Activated T-cell treated with anti-CD3 and anti-CD28 coated beads, Interleukin-2, amount 50 U/mL, for 72 hours (primary cell): ENCODE results near the gene RIOK1. TPM values are rescaled to one million over a fixed set of nuclear protein-coding genes. Genes with fewer than 3 reads are reported as not detected.
A peak's percentile ranks its signal among the peaks of the same experiment; 100 is the strongest.

Source experiments
- ATAC-seq, 2 donors: fragments of 150-1000 bp; cut with Tn5 transposase; replicated peaks in 1 of 2; 2 replicates each; pipeline ENCODE4 v1.10.0; 2021; ENCODE audit warnings: moderate library complexity in 2 of 2, mild to moderate bottlenecking in 1 of 2
- DNase-seq, 2 donors: peaks; one replicate each; pipeline ENCODE4 v3.0.0; 2021 to 2022; ENCODE audit warnings: mixed read lengths in 1 of 2
- H3K27ac Mint-ChIP-seq: one replicate; pipeline ENCODE4 v1.8.0; 2022; ENCODE audit warnings: mild to moderate bottlenecking, moderate library complexity, mixed read lengths
- H3K27me3 Mint-ChIP-seq: one replicate; pipeline ENCODE4 v1.8.0; 2022; ENCODE audit warnings: low read depth, mixed read lengths
- H3K36me3 Mint-ChIP-seq, 2 donors: one replicate each; pipeline ENCODE4 v1.8.0; 2022; ENCODE audit warnings: mixed read lengths in 2 of 2, mild to moderate bottlenecking in 1 of 2; ENCODE audit not compliant: insufficient read depth in 2 of 2
- H3K4me1 Mint-ChIP-seq: one replicate; pipeline ENCODE4 v1.8.0; 2022; ENCODE audit warnings: low read depth, mixed read lengths
- H3K4me3 Mint-ChIP-seq, 2 donors: one replicate each; pipeline ENCODE4 v1.8.0; 2022; ENCODE audit warnings: mild to moderate bottlenecking in 2 of 2, mixed read lengths in 2 of 2, moderate library complexity in 2 of 2
- H3K9me3 Mint-ChIP-seq, 2 donors: one replicate each; pipeline ENCODE4 v1.8.0; 2022; ENCODE audit warnings: mixed read lengths in 2 of 2
- total RNA-seq, 2 donors: library from RNA; stranded (reverse); gene quantifications; one replicate each; pipeline ENCODE4 v1.2.3, GENCODE V29; 2022

The RIOK1 gene
- total RNA-seq, 2 donors from 2014 or later, result 41.9 to 43.6 TPM

- Mint-ChIP-seq H3K9me3 (no peaks in the 10 kb centered on the region), H3K4me1 (no peaks in the 10 kb centered on the region), H3K27ac (peak overlapping the region; percentile 7), H3K27me3 (no peaks in the 10 kb centered on the region), H3K36me3 (peaks cover 9 to 22% of the 10 kb centered on the region in 2 donors), H3K4me3 (no peak overlapping the region)
- no peak for DNase-seq
- no peak for ATAC-seq
These were observed 28.1 kb downstream of the RIOK1 start for GRCh38 chr6:7417684-7418083.

- DNase-seq (no peak), ATAC-seq (no peak)
- H3K9me3 Mint-ChIP-seq, result no peaks in the 10 kb centered on the region
- H3K27ac Mint-ChIP-seq, result peak overlapping the region; percentile 7
- no peak overlapping the region for H3K4me3 Mint-ChIP-seq
- peaks cover 9 to 22% of the 10 kb centered on the region in 2 donors for H3K36me3 Mint-ChIP-seq
- no peaks in the 10 kb centered on the region for H3K27me3 Mint-ChIP-seq
- no peaks in the 10 kb centered on the region for H3K4me1 Mint-ChIP-seq
These were observed 28.8 kb downstream of the RIOK1 start for GRCh38 chr6:7418238-7418905.

GRCh38 chr6:7419065-7419464 is 29.5 kb downstream of the RIOK1 start:
- Mint-ChIP-seq H3K9me3 (no peaks in the 10 kb centered on the region), H3K36me3 (peaks cover 8 to 22% of the 10 kb centered on the region in 2 donors), H3K4me1 (no peaks in the 10 kb centered on the region), H3K27ac (no peak overlapping the region), H3K27me3 (no peaks in the 10 kb centered on the region), H3K4me3 (no peak overlapping the region)
- no peak for ATAC-seq
- no peak for DNase-seq

- Mint-ChIP-seq H3K36me3 (peaks cover 3 to 13% of the 10 kb centered on the region in 2 donors), H3K9me3 (no peaks in the 10 kb centered on the region), H3K27me3 (no peaks in the 10 kb centered on the region), H3K4me1 (no peaks in the 10 kb centered on the region), H3K4me3 (no peak overlapping the region), H3K27ac (no peak overlapping the region)
- DNase-seq (no peak), ATAC-seq (no peak)
These were observed 31.5 kb downstream of the RIOK1 start for GRCh38 chr6:7421066-7421465.

GRCh38 chr6:7424058-7424457 is 34.5 kb downstream of the RIOK1 start:
- Mint-ChIP-seq H3K36me3 (peaks cover 0 to 2% of the 10 kb centered on the region in 2 donors), H3K27me3 (no peaks in the 10 kb centered on the region), H3K9me3 (no peaks in the 10 kb centered on the region), H3K27ac (no peak overlapping the region), H3K4me3 (no peak overlapping the region), H3K4me1 (no peaks in the 10 kb centered on the region)
- ATAC-seq, result no peak
- DNase-seq, result no peak

GRCh38 chr6:7424967-7425807 is 35.6 kb downstream of the RIOK1 start:
- no peaks in the 10 kb centered on the region for H3K4me1 Mint-ChIP-seq
- H3K4me3 Mint-ChIP-seq, result no peak overlapping the region

GRCh38 chr6:7425808-7426190 is 36.2 kb downstream of the RIOK1 start:
- ATAC-seq (no peak), DNase-seq (no peak)
- Mint-ChIP-seq H3K4me1 (no peaks in the 10 kb centered on the region), H3K27me3 (no peaks in the 10 kb centered on the region), H3K4me3 (no peak overlapping the region), H3K9me3 (no peaks in the 10 kb centered on the region), H3K27ac (no peak overlapping the region), H3K36me3 (no peaks in the 10 kb centered on the region)

More at GRCh38 chr6:7424967-7425807, 35.6 kb downstream of the RIOK1 start:
- H3K27ac Mint-ChIP-seq, result no peak overlapping the region
- no peak for ATAC-seq
- no peaks in the 10 kb centered on the region for H3K27me3 Mint-ChIP-seq
- H3K9me3 Mint-ChIP-seq, result no peaks in the 10 kb centered on the region
- no peak for DNase-seq
- peaks cover 0 to 2% of the 10 kb centered on the region in 2 donors for H3K36me3 Mint-ChIP-seq

- Mint-ChIP-seq H3K4me3 (no peak overlapping the region), H3K27ac (no peak overlapping the region), H3K27me3 (no peaks in the 10 kb centered on the region), H3K36me3 (no peaks in the 10 kb centered on the region), H3K9me3 (no peaks in the 10 kb centered on the region), H3K4me1 (no peaks in the 10 kb centered on the region)
- ATAC-seq, result no peak
- no peak for DNase-seq
These were observed 37.0 kb downstream of the RIOK1 start for GRCh38 chr6:7426447-7427169.

GRCh38 chr6:7431313-7431673 is 41.7 kb downstream of the RIOK1 start:
- Mint-ChIP-seq H3K36me3 (peaks cover 0 to 4% of the 10 kb centered on the region in 2 donors), H3K27me3 (no peaks in the 10 kb centered on the region), H3K4me3 (no peak overlapping the region), H3K9me3 (peaks cover 4% of the 10 kb centered on the region in 2 donors), H3K27ac (no peak overlapping the region), H3K4me1 (no peaks in the 10 kb centered on the region)
- ATAC-seq, result no peak
- no peak for DNase-seq

- peaks cover 4% of the 10 kb centered on the region in 2 donors for H3K9me3 Mint-ChIP-seq
- no peaks in the 10 kb centered on the region for H3K27me3 Mint-ChIP-seq
- no peak for ATAC-seq
- H3K4me3 Mint-ChIP-seq, result no peak overlapping the region
- DNase-seq, result no peak
- peaks cover 0 to 4% of the 10 kb centered on the region in 2 donors for H3K36me3 Mint-ChIP-seq
- no peaks in the 10 kb centered on the region for H3K4me1 Mint-ChIP-seq
- H3K27ac Mint-ChIP-seq, result no peak overlapping the region
These were observed 42.2 kb downstream of the RIOK1 start for GRCh38 chr6:7431674-7432390.

GRCh38 chr6:7432391-7433120 is 42.9 kb downstream of the RIOK1 start:
- peaks cover 0 to 4% of the 10 kb centered on the region in 2 donors for H3K36me3 Mint-ChIP-seq
- ATAC-seq, result no peak
- no peak overlapping the region for H3K4me3 Mint-ChIP-seq
- no peaks in the 10 kb centered on the region for H3K27me3 Mint-ChIP-seq
- DNase-seq, result no peak
- H3K9me3 Mint-ChIP-seq, result peaks cover 4% of the 10 kb centered on the region in 2 donors
- H3K27ac Mint-ChIP-seq, result no peak overlapping the region
- no peaks in the 10 kb centered on the region for H3K4me1 Mint-ChIP-seq

- no peaks in the 10 kb centered on the region for H3K27me3 Mint-ChIP-seq
- H3K4me3 Mint-ChIP-seq, result no peak overlapping the region
- no peak overlapping the region for H3K27ac Mint-ChIP-seq
- DNase-seq (no peak), ATAC-seq (no peak)
- peaks cover 0 to 4% of the 10 kb centered on the region in 2 donors for H3K36me3 Mint-ChIP-seq
- no peaks in the 10 kb centered on the region for H3K4me1 Mint-ChIP-seq
- H3K9me3 Mint-ChIP-seq, result peaks cover 4% of the 10 kb centered on the region in 2 donors
These were observed 43.6 kb downstream of the RIOK1 start for GRCh38 chr6:7433121-7433617.
